ENCODE measurements around the gene PDSS2.
"Not testable (repeated sequence)": the region's sequence is repeated elsewhere in the genome, so short reads cannot be mapped to it uniquely, and the experiment has no call there.

PDSS2 gene

GRCh38 chr6:107321793-107322192 is 137.6 kb downstream of the PDSS2 start:
- no peak for DNase-seq (ENCODE audit: low read depth in 2 of 2)

GRCh38 chr6:107319906-107320530 is 139.3 kb downstream of the PDSS2 start:
- DNase-seq (ENCODE audit: low read depth in 2 of 2), result no peak

GRCh38 chr6:107318100-107318736 is 141.1 kb downstream of the PDSS2 start:
- peak in 1 of 2 donors; percentile 19 for DNase-seq (ENCODE audit: low read depth in 2 of 2)

GRCh38 chr6:107315114-107315513 is 144.2 kb downstream of the PDSS2 start:
- DNase-seq (ENCODE audit: low read depth in 2 of 2), result no peak

- DNase-seq (ENCODE audit: low read depth in 2 of 2), result no peak
These were observed 144.8 kb downstream of the PDSS2 start for GRCh38 chr6:107314531-107314939.

GRCh38 chr6:107313776-107314175 is 145.6 kb downstream of the PDSS2 start:
- no peak for DNase-seq (ENCODE audit: low read depth in 2 of 2)

- DNase-seq (ENCODE audit: low read depth in 2 of 2), result no peak
These were observed 149.0 kb downstream of the PDSS2 start for GRCh38 chr6:107310362-107310761.

- DNase-seq (ENCODE audit: low read depth in 2 of 2), result no peak
These were observed 150.7 kb downstream of the PDSS2 start for GRCh38 chr6:107308677-107309076.

- not testable (repeated sequence) for DNase-seq (ENCODE audit: low read depth in 2 of 2)
These were observed 153.4 kb downstream of the PDSS2 start for GRCh38 chr6:107305994-107306393.

GRCh38 chr6:107305391-107305790 is 154.0 kb downstream of the PDSS2 start:
- DNase-seq (ENCODE audit: low read depth in 2 of 2), result no peak

- DNase-seq (ENCODE audit: low read depth in 2 of 2), result peak; percentile 25 to 35
These were observed 154.8 kb downstream of the PDSS2 start for GRCh38 chr6:107304421-107305025.

GRCh38 chr6:107293350-107293749 is 166.0 kb downstream of the PDSS2 start:
- no peak for DNase-seq (ENCODE audit: low read depth in 2 of 2)

GRCh38 chr6:107292715-107293271 is 166.6 kb downstream of the PDSS2 start:
- DNase-seq (ENCODE audit: low read depth in 2 of 2), result no peak

GRCh38 chr6:107290491-107290890 is 168.9 kb downstream of the PDSS2 start:
- no peak for DNase-seq (ENCODE audit: low read depth in 2 of 2)

- not testable (repeated sequence) for DNase-seq (ENCODE audit: low read depth in 2 of 2)
These were observed 170.1 kb downstream of the PDSS2 start for GRCh38 chr6:107289258-107289657.

GRCh38 chr6:107285683-107286082 is 173.7 kb downstream of the PDSS2 start:
- not testable (repeated sequence) for DNase-seq (ENCODE audit: low read depth in 2 of 2)

- DNase-seq (ENCODE audit: low read depth in 2 of 2), result no peak
These were observed 174.6 kb downstream of the PDSS2 start for GRCh38 chr6:107284805-107285204.

GRCh38 chr6:107280791-107281190 is 178.6 kb downstream of the PDSS2 start:
- no peak for DNase-seq (ENCODE audit: low read depth in 2 of 2)

GRCh38 chr6:107280001-107280400 is 179.4 kb downstream of the PDSS2 start:
- DNase-seq (ENCODE audit: low read depth in 2 of 2), result not testable (repeated sequence)

- no peak for DNase-seq (ENCODE audit: low read depth in 2 of 2)
These were observed 184.0 kb downstream of the PDSS2 start for GRCh38 chr6:107275330-107275865.

- DNase-seq (ENCODE audit: low read depth in 2 of 2), result no peak
These were observed 185.1 kb downstream of the PDSS2 start for GRCh38 chr6:107274288-107274687.

GRCh38 chr6:107272246-107272645 is 187.1 kb downstream of the PDSS2 start:
- no peak for DNase-seq (ENCODE audit: low read depth in 2 of 2)

Data from stimulated activated CD4-positive, alpha-beta T cell treated with anti-CD3 and anti-CD28 coated beads, Interleukin-15, amount 100 ng/mL, for 48 hours (primary cell).